HG03066 (cell line): ENCODE results near the gene COA4.

Source experiments
- ATAC-seq: cut with Tn5 transposase; IDR thresholded peaks from one replicate; pipeline ENCODE4 v1.9.1; 2021; ENCODE audit warnings: low read depth; ENCODE audit not compliant: unreplicated experiment

The COA4 gene

GRCh38 chr11:73866586-73866996 lies 10.1 kb downstream of the COA4 start:
- ATAC-seq, result no peak

GRCh38 chr11:73866095-73866579 lies 10.5 kb downstream of the COA4 start:
- ATAC-seq, result no peak

GRCh38 chr11:73862986-73863385 lies 13.7 kb downstream of the COA4 start:
- ATAC-seq, result no peak

GRCh38 chr11:73860202-73860601 lies 16.4 kb downstream of the COA4 start:
- ATAC-seq, result no peak

GRCh38 chr11:73859671-73860070 lies 17.0 kb downstream of the COA4 start:
- ATAC-seq, result no peak

GRCh38 chr11:73856031-73856567 lies 20.5 kb downstream of the COA4 start:
- no peak for ATAC-seq

- no peak for ATAC-seq
Observed at GRCh38 chr11:73854680-73855079, 22.0 kb downstream of the COA4 start.

GRCh38 chr11:73852049-73852448 lies 24.6 kb downstream of the COA4 start:
- ATAC-seq, result no peak

- ATAC-seq, result no peak
Observed at GRCh38 chr11:73851046-73851764, 25.4 kb downstream of the COA4 start.

- ATAC-seq, result no peak
Observed at GRCh38 chr11:73839123-73839457, 37.6 kb downstream of the COA4 start.

- no peak for ATAC-seq
Observed at GRCh38 chr11:73838443-73839122, 38.1 kb downstream of the COA4 start.

- no peak for ATAC-seq
Observed at GRCh38 chr11:73833067-73833466, 43.6 kb downstream of the COA4 start.

GRCh38 chr11:73830261-73830660 lies 46.4 kb downstream of the COA4 start:
- ATAC-seq, result no peak
